ENCODE results near the gene VAT1L. TPM values are rescaled to one million over a fixed set of nuclear protein-coding genes. Genes with fewer than 3 reads are reported as not detected.

The VAT1L gene
- total and polyA plus RNA-seq, 10 donors, result 0.02 to 0.23 (median 0.10) TPM; not detected in 4

DNA sequence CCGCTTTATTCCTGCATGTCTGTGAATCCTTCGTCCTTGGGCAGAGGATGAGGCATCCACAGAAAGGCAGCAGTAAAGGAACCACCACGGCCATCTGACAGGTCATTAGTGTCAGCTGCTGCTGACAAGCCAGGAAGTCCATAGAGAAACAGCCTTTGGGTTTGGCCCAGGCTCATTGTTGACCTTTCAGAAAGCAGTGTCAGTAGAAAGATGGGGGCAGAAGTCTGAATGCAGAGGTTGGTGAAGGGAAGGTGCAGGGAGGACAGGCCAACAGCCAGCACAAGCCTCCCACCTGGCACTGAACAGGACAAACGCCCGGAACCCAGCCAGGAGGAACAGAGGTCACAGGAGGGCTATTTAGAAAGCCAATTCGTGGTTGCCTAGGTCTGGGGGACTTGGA is 105.8 kb downstream of the VAT1L start:
- intact Hi-C loops (cut with DNase I; ENCODE audit: low total_unique reads), result no loop called here
- DNase-seq, result no peak
- no peaks in the 10 kb centered on the region for H3K9me3 ChIP-seq
- no peak overlapping the region for H3K4me3 ChIP-seq
- H3K27ac ChIP-seq, result no peak overlapping the region
- H3K4me1 ChIP-seq, result peaks cover 0 to 15% (median 10%) of the 10 kb centered on the region in 6 donors
- WGBS, 5 donors, result 51 to 56% (median 53%) methylated on average over 6 of the region's 6 CpGs
- H3K27me3 ChIP-seq (replicated peaks in 1 of 7), result no peaks in the 10 kb centered on the region
- no peaks in the 10 kb centered on the region for H3K36me3 ChIP-seq
- TF ChIP-seq POLR2AphosphoS5 (IDR thresholded peaks at IDR 0.05), result no peak
- TF ChIP-seq, protein P1, sequence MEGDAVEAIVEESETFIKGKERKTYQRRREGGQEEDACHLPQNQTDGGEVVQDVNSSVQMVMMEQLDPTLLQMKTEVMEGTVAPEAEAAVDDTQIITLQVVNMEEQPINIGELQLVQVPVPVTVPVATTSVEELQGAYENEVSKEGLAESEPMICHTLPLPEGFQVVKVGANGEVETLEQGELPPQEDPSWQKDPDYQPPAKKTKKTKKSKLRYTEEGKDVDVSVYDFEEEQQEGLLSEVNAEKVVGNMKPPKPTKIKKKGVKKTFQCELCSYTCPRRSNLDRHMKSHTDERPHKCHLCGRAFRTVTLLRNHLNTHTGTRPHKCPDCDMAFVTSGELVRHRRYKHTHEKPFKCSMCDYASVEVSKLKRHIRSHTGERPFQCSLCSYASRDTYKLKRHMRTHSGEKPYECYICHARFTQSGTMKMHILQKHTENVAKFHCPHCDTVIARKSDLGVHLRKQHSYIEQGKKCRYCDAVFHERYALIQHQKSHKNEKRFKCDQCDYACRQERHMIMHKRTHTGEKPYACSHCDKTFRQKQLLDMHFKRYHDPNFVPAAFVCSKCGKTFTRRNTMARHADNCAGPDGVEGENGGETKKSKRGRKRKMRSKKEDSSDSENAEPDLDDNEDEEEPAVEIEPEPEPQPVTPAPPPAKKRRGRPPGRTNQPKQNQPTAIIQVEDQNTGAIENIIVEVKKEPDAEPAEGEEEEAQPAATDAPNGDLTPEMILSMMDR (IDR thresholded peaks at IDR 0.05 in 8 of 11, conservative IDR thresholded peaks at IDR 0.05 in 3 of 11), result no peak
- no peak for TF ChIP-seq POLR2A (IDR thresholded peaks at IDR 0.05)

- Histone ChIP-seq H3K36me3 (no peaks in the 10 kb centered on the region), H3K4me1 (peaks cover 0 to 15% (median 10%) of the 10 kb centered on the region in 6 donors), H3K4me3 (no peak overlapping the region), H3K9me3 (no peaks in the 10 kb centered on the region), H3K27ac (no peak overlapping the region), H3K27me3 (replicated peaks in 1 of 7) (no peaks in the 10 kb centered on the region)
- 59 to 71% (median 64%) methylated on average over 7 of the region's 7 CpGs for WGBS, 5 donors
- DNase-seq, result no peak
- TF ChIP-seq, protein P1 (IDR thresholded peaks at IDR 0.05 in 8 of 11, conservative IDR thresholded peaks at IDR 0.05 in 3 of 11), result no peak
- TF ChIP-seq POLR2A (IDR thresholded peaks at IDR 0.05), result no peak
- TF ChIP-seq POLR2AphosphoS5 (IDR thresholded peaks at IDR 0.05), result no peak
- intact Hi-C loops (cut with DNase I; ENCODE audit: low total_unique reads), result no loop called here
Measured at GRCh38 chr16:77895962-77896361, 107.6 kb downstream of the VAT1L start.

DNA sequence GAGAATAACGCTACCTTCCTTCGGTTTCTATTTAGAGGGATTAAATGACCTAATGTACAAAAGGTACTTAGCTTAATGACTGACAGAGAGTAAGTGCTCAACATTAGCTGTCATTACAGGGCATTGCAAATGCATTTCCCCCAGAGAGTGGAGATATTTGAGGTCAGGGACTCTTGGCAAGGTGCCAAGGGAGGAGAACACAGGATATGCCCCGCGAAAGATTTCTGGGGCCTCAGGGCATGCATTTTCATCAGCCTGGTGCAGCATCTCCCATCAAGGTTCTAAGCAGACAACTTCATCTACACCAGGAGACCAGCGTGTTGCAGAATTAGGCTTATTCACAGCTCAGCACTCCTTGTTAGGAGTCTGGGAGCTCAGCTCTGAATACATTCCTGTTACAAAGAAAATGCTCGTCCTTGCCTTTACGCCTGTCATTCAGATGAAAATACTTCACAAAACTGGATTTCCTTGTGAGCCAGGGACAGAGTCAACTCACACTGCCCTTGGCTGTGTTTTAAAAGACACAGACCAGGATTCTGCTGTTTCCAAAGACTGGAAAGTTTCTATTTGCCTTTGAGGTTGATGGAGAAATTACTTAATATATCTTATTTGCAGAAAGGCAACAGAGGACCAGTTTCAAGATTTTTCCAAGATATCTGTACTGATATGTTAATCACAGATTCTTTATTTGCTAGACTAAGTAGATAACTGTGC is 108.2 kb downstream of the VAT1L start:
- no peaks in the 10 kb centered on the region for H3K9me3 ChIP-seq
- H3K27me3 ChIP-seq (replicated peaks in 1 of 7), result no peaks in the 10 kb centered on the region
- intact Hi-C loops (cut with DNase I; ENCODE audit: low total_unique reads), result no loop called here
- peaks cover 0 to 15% (median 10%) of the 10 kb centered on the region in 6 donors for H3K4me1 ChIP-seq
- no peak overlapping the region for H3K4me3 ChIP-seq
- TF ChIP-seq POLR2A (IDR thresholded peaks at IDR 0.05) (no peak), POLR2AphosphoS5 (IDR thresholded peaks at IDR 0.05) (no peak)
- TF ChIP-seq, protein P1 (IDR thresholded peaks at IDR 0.05 in 8 of 11, conservative IDR thresholded peaks at IDR 0.05 in 3 of 11), result no peak
- no peak for DNase-seq
- H3K36me3 ChIP-seq, result no peaks in the 10 kb centered on the region
- no peak overlapping the region for H3K27ac ChIP-seq
- 35 to 51% (median 40%) methylated on average over 7 of the region's 7 CpGs for whole genome bisulfite sequencing, 5 donors

DNA sequence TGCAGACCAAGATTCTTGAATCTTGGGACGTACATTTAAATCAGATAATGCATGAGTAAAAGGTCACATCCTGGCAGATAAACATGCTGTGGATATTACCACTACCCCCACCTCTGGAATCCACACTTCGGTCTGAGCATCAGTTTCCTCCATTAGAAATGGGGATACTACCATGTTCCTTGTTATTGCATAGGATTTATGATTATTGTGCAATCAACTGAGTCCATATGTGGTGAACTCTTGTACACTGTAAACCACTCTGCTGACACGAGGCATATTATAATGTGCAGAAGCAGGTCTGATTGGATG is 108.7 kb downstream of the VAT1L start:
- DNase-seq, result no peak
- Histone ChIP-seq H3K36me3 (no peaks in the 10 kb centered on the region), H3K4me1 (peaks cover 0 to 15% (median 10%) of the 10 kb centered on the region in 6 donors), H3K27me3 (replicated peaks in 1 of 7) (no peaks in the 10 kb centered on the region), H3K27ac (no peak overlapping the region), H3K9me3 (no peaks in the 10 kb centered on the region), H3K4me3 (no peak overlapping the region)
- intact Hi-C loops (cut with DNase I; ENCODE audit: low total_unique reads), result no loop called here
- WGBS, 5 donors, result 27 to 45% (median 31%) methylated on average over 3 of the region's 3 CpGs
- TF ChIP-seq, protein P1 (IDR thresholded peaks at IDR 0.05 in 8 of 11, conservative IDR thresholded peaks at IDR 0.05 in 3 of 11), result no peak
- no peak for TF ChIP-seq POLR2A (IDR thresholded peaks at IDR 0.05)
- no peak for TF ChIP-seq POLR2AphosphoS5 (IDR thresholded peaks at IDR 0.05)

Data from spleen (tissue), 11 donors.